Astrocyte (in vitro differentiated cells and primary cell): Measurements from ENCODE around the gene ADAMTS6. TPM values are rescaled to one million over a fixed set of nuclear protein-coding genes. Genes with fewer than 3 reads are reported as not detected.

Experiments used
- DNase-seq: peaks from one replicate; pipeline ENCODE4 v3.0.0-alpha.2; 2010; ENCODE audit warnings: low read depth
- FAIRE-seq: peaks from 2 replicates; lab custom pipeline; 2011; peaks lifted over from hg19 to GRCh38; lab: Jason Lieb, UNC
- H2AFZ ChIP-seq: 2 replicates; pipeline ENCODE4 v1.6.0; 2012; ENCODE audit warnings: low read depth, low read length, inconsistent platforms
- H3K27ac ChIP-seq: 2 replicates; pipeline ENCODE4 v1.5.1; 2011; ENCODE audit warnings: low read depth, low read length, inconsistent platforms
- H3K27me3 ChIP-seq: 2 replicates; pipeline ENCODE4 v1.6.0; 2011; ENCODE audit warnings: low read length, inconsistent platforms; ENCODE audit not compliant: insufficient read depth
- H3K36me3 ChIP-seq: 2 replicates; pipeline ENCODE4 v1.5.1; 2011; ENCODE audit warnings: low read length, inconsistent platforms; ENCODE audit not compliant: insufficient read depth
- H3K4me1 ChIP-seq: 2 replicates; pipeline ENCODE4 v1.5.1; 2011; ENCODE audit warnings: low read length, inconsistent platforms; ENCODE audit not compliant: insufficient read depth
- H3K4me2 ChIP-seq: 2 replicates; pipeline ENCODE4 v1.6.0; 2012; ENCODE audit warnings: low read length, inconsistent platforms
- H3K4me3 ChIP-seq: 2 replicates; pipeline ENCODE4 v1.5.1; 2011; ENCODE audit warnings: low read depth, mild to moderate bottlenecking, low read length, inconsistent platforms; ENCODE audit not compliant: insufficient read depth
- H3K79me2 ChIP-seq: 2 replicates; pipeline ENCODE4 v1.6.0; 2012; ENCODE audit warnings: mild to moderate bottlenecking, low read length, inconsistent platforms; ENCODE audit not compliant: insufficient read depth
- H3K9ac ChIP-seq: 2 replicates; pipeline ENCODE4 v1.6.0; 2012; ENCODE audit warnings: mild to moderate bottlenecking, low read length, inconsistent platforms
- H3K9me3 ChIP-seq: 2 replicates; pipeline ENCODE4 v1.5.1; 2012; ENCODE audit warnings: low read depth, mild to moderate bottlenecking, low read length, inconsistent platforms; ENCODE audit not compliant: insufficient read depth
- H4K20me1 ChIP-seq: 2 replicates; pipeline ENCODE4 v1.6.0; 2012; ENCODE audit warnings: low read length, inconsistent platforms; ENCODE audit not compliant: insufficient read depth
- H3K27ac Mint-ChIP-seq: one replicate; pipeline ENCODE4 v1.8.0; 2021; ENCODE audit warnings: mild to moderate bottlenecking, mixed read lengths; ENCODE audit not compliant: unreplicated experiment
- H3K27me3 Mint-ChIP-seq: one replicate; pipeline ENCODE4 v1.8.0; 2021; ENCODE audit warnings: low read depth, mixed read lengths; ENCODE audit not compliant: unreplicated experiment
- H3K36me3 Mint-ChIP-seq: one replicate; pipeline ENCODE4 v1.8.0; 2021; ENCODE audit warnings: low read depth, mixed read lengths; ENCODE audit not compliant: unreplicated experiment
- H3K4me1 Mint-ChIP-seq: one replicate; pipeline ENCODE4 v1.8.0; 2021; ENCODE audit warnings: low read depth, mixed read lengths; ENCODE audit not compliant: unreplicated experiment
- H3K4me3 Mint-ChIP-seq: one replicate; pipeline ENCODE4 v1.8.0; 2021; ENCODE audit warnings: mild to moderate bottlenecking, moderate library complexity, mixed read lengths; ENCODE audit not compliant: unreplicated experiment
- H3K9me3 Mint-ChIP-seq: one replicate; pipeline ENCODE4 v1.8.0; 2021; ENCODE audit warnings: mild to moderate bottlenecking, mixed read lengths; ENCODE audit not compliant: unreplicated experiment
- CTCF ChIP-seq: IDR thresholded peaks from 2 replicates; pipeline ENCODE4 v1.5.1; 2011; ENCODE audit warnings: low read depth, mild to moderate bottlenecking, inconsistent platforms, low read length, moderate library complexity; ENCODE audit not compliant: insufficient read depth
- EZH2 ChIP-seq: IDR thresholded peaks from 2 replicates; pipeline ENCODE4 v1.6.1; 2012; ENCODE audit warnings: mild to moderate bottlenecking, low read length, inconsistent platforms; ENCODE audit not compliant: insufficient read depth
- total RNA-seq: library from RNA; stranded (reverse); gene quantifications from 2 replicates; pipeline ENCODE4 v1.2.1, GENCODE V29; 2021

Gene ADAMTS6
- total RNA-seq, 1 donor from 2014 or later: 27.7 TPM

GRCh38 chr5:65394087-65394486 lies 87.6 kb downstream of the ADAMTS6 start:
- no peak overlapping the region for H3K4me2 ChIP-seq
- H3K9me3 Mint-ChIP-seq: peaks cover 4% of the 10 kb centered on the region
- no peak overlapping the region for H2AFZ ChIP-seq
- H3K27ac Mint-ChIP-seq: no peak overlapping the region
- no peak overlapping the region for H3K9ac ChIP-seq
- H3K4me1 ChIP-seq: no peaks in the 10 kb centered on the region
- H3K27me3 Mint-ChIP-seq: no peaks in the 10 kb centered on the region
- DNase-seq: peak; percentile 83
- TF ChIP-seq EZH2: no peak
- no peak for TF ChIP-seq CTCF
- H3K36me3 ChIP-seq: no peaks in the 10 kb centered on the region
- peaks cover 13% of the 10 kb centered on the region for H3K36me3 Mint-ChIP-seq
- H4K20me1 ChIP-seq: no peaks in the 10 kb centered on the region
- H3K79me2 ChIP-seq: no peaks in the 10 kb centered on the region
- no peak overlapping the region for H3K4me3 Mint-ChIP-seq
- H3K27me3 ChIP-seq: no peaks in the 10 kb centered on the region
- no peak overlapping the region for H3K27ac ChIP-seq
- H3K4me1 Mint-ChIP-seq: peaks cover 11% of the 10 kb centered on the region
- no peak for FAIRE-seq
- no peaks in the 10 kb centered on the region for H3K9me3 ChIP-seq
- H3K4me3 ChIP-seq: no peak overlapping the region

GRCh38 chr5:65391591-65391990 lies 90.1 kb downstream of the ADAMTS6 start:
- Mint-ChIP-seq H3K27me3 (no peaks in the 10 kb centered on the region), H3K27ac (no peak overlapping the region), H3K9me3 (peaks cover 4% of the 10 kb centered on the region), H3K36me3 (peaks cover 13% of the 10 kb centered on the region), H3K4me1 (peaks cover 11% of the 10 kb centered on the region), H3K4me3 (no peak overlapping the region)
- Histone ChIP-seq H3K79me2 (no peaks in the 10 kb centered on the region), H3K27me3 (no peaks in the 10 kb centered on the region), H2AFZ (no peak overlapping the region), H3K36me3 (no peaks in the 10 kb centered on the region), H3K4me2 (no peak overlapping the region), H4K20me1 (no peaks in the 10 kb centered on the region), H3K4me3 (no peak overlapping the region), H3K9me3 (no peaks in the 10 kb centered on the region), H3K9ac (no peak overlapping the region), H3K27ac (no peak overlapping the region), H3K4me1 (no peaks in the 10 kb centered on the region)
- DNase-seq (peak; percentile 18), FAIRE-seq (no peak)
- TF ChIP-seq CTCF (no peak), EZH2 (no peak)

- FAIRE-seq (no peak), DNase-seq (no peak)
- peaks cover 6% of the 10 kb centered on the region for H3K4me1 Mint-ChIP-seq
- peaks cover under 1% of the 10 kb centered on the region for H3K36me3 ChIP-seq
- no peaks in the 10 kb centered on the region for H3K27me3 Mint-ChIP-seq
- no peak overlapping the region for H3K27ac ChIP-seq
- no peaks in the 10 kb centered on the region for H3K4me1 ChIP-seq
- no peak overlapping the region for H3K4me2 ChIP-seq
- no peaks in the 10 kb centered on the region for H3K27me3 ChIP-seq
- no peaks in the 10 kb centered on the region for H4K20me1 ChIP-seq
- no peak overlapping the region for H2AFZ ChIP-seq
- peaks cover 11% of the 10 kb centered on the region for H3K36me3 Mint-ChIP-seq
- H3K9ac ChIP-seq: no peak overlapping the region
- no peak for TF ChIP-seq EZH2
- no peak for TF ChIP-seq CTCF
- H3K27ac Mint-ChIP-seq: no peak overlapping the region
- H3K4me3 ChIP-seq: no peak overlapping the region
- no peaks in the 10 kb centered on the region for H3K79me2 ChIP-seq
- H3K4me3 Mint-ChIP-seq: peak overlapping the region; percentile 40
- H3K9me3 Mint-ChIP-seq: peaks cover 4% of the 10 kb centered on the region
- H3K9me3 ChIP-seq: no peaks in the 10 kb centered on the region
These were observed 91.5 kb downstream of the ADAMTS6 start for GRCh38 chr5:65390208-65390607.
